Suprapubic skin (tissue), 4 donors: ENCODE data around the gene XKR3. TPM values are rescaled to one million over a fixed set of nuclear protein-coding genes. Genes with fewer than 3 reads are reported as not detected.

Experiments used
- DNase-seq, 2 donors: peaks; one replicate each; pipeline ENCODE4 v3.0.0-alpha.2; 2019; ENCODE audit warnings: low spot score in 2 of 2
- H3K27ac ChIP-seq: fragments of 200-600 bp; sonication (generic); one replicate; pipeline ENCODE4 v1.5.1; 2019
- H3K27me3 ChIP-seq: fragments of 200-600 bp; sonication (generic); one replicate; pipeline ENCODE4 v1.5.1; 2019
- H3K36me3 ChIP-seq: fragments of 200-600 bp; sonication (generic); one replicate; pipeline ENCODE4 v1.5.1; 2019
- H3K4me1 ChIP-seq: fragments of 200-600 bp; sonication (generic); one replicate; pipeline ENCODE4 v1.5.1; 2019
- H3K4me3 ChIP-seq: fragments of 200-600 bp; sonication (generic); one replicate; pipeline ENCODE4 v1.5.1; 2019; ENCODE audit warnings: mild to moderate bottlenecking
- H3K9me3 ChIP-seq: fragments of 200-600 bp; sonication (generic); one replicate; pipeline ENCODE4 v1.5.1; 2019
- CTCF ChIP-seq, 2 donors: fragments of 200-600 bp in 1 of 2; fragments of 450-650 bp in 1 of 2; sonication (generic) in 1 of 2; IDR thresholded peaks; one replicate each; pipeline ENCODE4 v1.5.1; 2016 to 2019; ENCODE audit warnings: antibody characterized with exemption in 2 of 2, mild to moderate bottlenecking in 1 of 2, moderate library complexity in 1 of 2
- EP300 ChIP-seq: sonication (generic); formaldehyde crosslinking; IDR thresholded peaks from one replicate; pipeline ENCODE4 v1.6.1; 2017; ENCODE audit warnings: antibody characterized with exemption
- POLR2A ChIP-seq, 2 donors: fragments of 450-650 bp; IDR thresholded peaks; one replicate each; pipeline ENCODE4 v1.6.1; 2017; ENCODE audit warnings: antibody characterized with exemption in 2 of 2, mild to moderate bottlenecking in 2 of 2, moderate library complexity in 2 of 2
- POLR2AphosphoS5 ChIP-seq, 3 donors: sonication (generic); formaldehyde crosslinking; IDR thresholded peaks; one replicate each; pipeline ENCODE4 v1.6.1; 2017; ENCODE audit warnings: antibody characterized with exemption in 3 of 3
- WGBS: methylation state at CpG from one replicate; pipeline ENCODE4 v1.1.5; 2018; 5-methylcytosine and 5-hydroxymethylcytosine counted together
- total RNA-seq, 4 donors: library from RNA; depleted of rRNA; stranded (reverse); fragments of >200 nt; gene quantifications; one replicate each; pipeline ENCODE4 v1.1.0, GENCODE V29; 2016

XKR3 gene
- total RNA-seq, 4 donors from 2014 or later: not detected

GRCh38 chr22:16845881-16846280, 20.7 kb upstream of the XKR3 start:
- no peaks in the 10 kb centered on the region for H3K9me3 ChIP-seq
- H3K4me1 ChIP-seq: no peaks in the 10 kb centered on the region
- H3K27ac ChIP-seq: no peak overlapping the region
- WGBS: 100% methylated on average over 3 of the region's 7 CpGs
- no peak for TF ChIP-seq POLR2A (IDR thresholded peaks at IDR 0.05)
- TF ChIP-seq POLR2AphosphoS5 (IDR thresholded peaks at IDR 0.05): no peak
- no peak for TF ChIP-seq EP300
- no peak for TF ChIP-seq CTCF (IDR thresholded peaks at IDR 0.05)
- no peak overlapping the region for H3K4me3 ChIP-seq
- H3K27me3 ChIP-seq: no peaks in the 10 kb centered on the region
- H3K36me3 ChIP-seq: no peaks in the 10 kb centered on the region
- no peak for DNase-seq

- Histone ChIP-seq H3K9me3 (no peaks in the 10 kb centered on the region), H3K36me3 (no peaks in the 10 kb centered on the region), H3K4me3 (no peak overlapping the region), H3K27ac (no peak overlapping the region), H3K4me1 (no peaks in the 10 kb centered on the region), H3K27me3 (no peaks in the 10 kb centered on the region)
- WGBS: 93% methylated on average over 7 of the region's 7 CpGs
- no peak for DNase-seq
- TF ChIP-seq POLR2A (IDR thresholded peaks at IDR 0.05) (no peak), EP300 (no peak), POLR2AphosphoS5 (IDR thresholded peaks at IDR 0.05) (no peak), CTCF (IDR thresholded peaks at IDR 0.05) (no peak)
Measured at GRCh38 chr22:16845465-16845864, 20.3 kb upstream of the XKR3 start.

- no peaks in the 10 kb centered on the region for H3K4me1 ChIP-seq
- H3K27me3 ChIP-seq: no peaks in the 10 kb centered on the region
- no peak overlapping the region for H3K4me3 ChIP-seq
- H3K9me3 ChIP-seq: no peaks in the 10 kb centered on the region
- TF ChIP-seq EP300 (no peak), POLR2AphosphoS5 (IDR thresholded peaks at IDR 0.05) (no peak), POLR2A (IDR thresholded peaks at IDR 0.05) (no peak), CTCF (IDR thresholded peaks at IDR 0.05) (no peak)
- WGBS: 90% methylated on average over 2 of the region's 7 CpGs
- no peaks in the 10 kb centered on the region for H3K36me3 ChIP-seq
- no peak for DNase-seq
- no peak overlapping the region for H3K27ac ChIP-seq
Measured at GRCh38 chr22:16844529-16844928, 19.3 kb upstream of the XKR3 start.

- H3K27me3 ChIP-seq: no peaks in the 10 kb centered on the region
- no peaks in the 10 kb centered on the region for H3K4me1 ChIP-seq
- H3K27ac ChIP-seq: no peak overlapping the region
- no peak for DNase-seq
- no peaks in the 10 kb centered on the region for H3K9me3 ChIP-seq
- no peak overlapping the region for H3K4me3 ChIP-seq
- no peaks in the 10 kb centered on the region for H3K36me3 ChIP-seq
- no peak for TF ChIP-seq POLR2AphosphoS5 (IDR thresholded peaks at IDR 0.05)
- TF ChIP-seq EP300: no peak
- no peak for TF ChIP-seq CTCF (IDR thresholded peaks at IDR 0.05)
- no peak for TF ChIP-seq POLR2A (IDR thresholded peaks at IDR 0.05)
- 45% methylated on average over 3 of the region's 3 CpGs for WGBS
Measured at GRCh38 chr22:16838073-16838472, 12.9 kb upstream of the XKR3 start.

GRCh38 chr22:16834971-16835370, 9.8 kb upstream of the XKR3 start:
- no peak for TF ChIP-seq EP300
- no peak for TF ChIP-seq POLR2AphosphoS5 (IDR thresholded peaks at IDR 0.05)
- DNase-seq: no peak
- Histone ChIP-seq H3K27me3 (no peaks in the 10 kb centered on the region), H3K36me3 (no peaks in the 10 kb centered on the region), H3K27ac (no peak overlapping the region), H3K9me3 (no peaks in the 10 kb centered on the region), H3K4me3 (no peak overlapping the region), H3K4me1 (no peaks in the 10 kb centered on the region)
- WGBS: 64% methylated on average over 1 of the region's 1 CpG

- 83% methylated on average over 5 of the region's 5 CpGs for WGBS
- H3K27ac ChIP-seq: no peak overlapping the region
- TF ChIP-seq POLR2A (IDR thresholded peaks at IDR 0.05) (no peak), POLR2AphosphoS5 (IDR thresholded peaks at IDR 0.05) (no peak), CTCF (IDR thresholded peaks at IDR 0.05) (no peak), EP300 (no peak)
- no peak overlapping the region for H3K4me3 ChIP-seq
- no peaks in the 10 kb centered on the region for H3K36me3 ChIP-seq
- no peaks in the 10 kb centered on the region for H3K9me3 ChIP-seq
- DNase-seq: no peak
- H3K27me3 ChIP-seq: no peaks in the 10 kb centered on the region
- H3K4me1 ChIP-seq: no peaks in the 10 kb centered on the region
Measured at GRCh38 chr22:16831257-16831656, 6.0 kb upstream of the XKR3 start.
